ENCODE measurements around the gene HEXA. TPM values are rescaled to one million over a fixed set of nuclear protein-coding genes. Genes with fewer than 3 reads are reported as not detected.

HEXA gene
- total and polyA plus RNA-seq, 9 of the 15 experiments (the other 6 are each of a cell fraction or from before 2014, with no cell fraction given) = 22.2 to 136 (median 68.9) TPM

GRCh38 chr15:72306211-72306785 is 69.5 kb downstream of the HEXA start (continued):
- TF ChIP-seq HNRNPH1 (optimal IDR thresholded peaks at IDR 0.05; ENCODE audit: low read depth, low read length) = no peak
- no peak for TF ChIP-seq CHD7 (IDR thresholded peaks at IDR 0.05; ENCODE audit: low read depth, low read length)
- peak in 1 of 2 experiments; percentile 93; a peak in 3 of 4 replicates for TF ChIP-seq RCOR1 (IDR thresholded peaks at IDR 0.05; ENCODE audit: borderline replicate concordance in 1 of 2, low read depth in 2 of 2, low read length in 2 of 2)
- TF ChIP-seq CCNT2 (IDR thresholded peaks at IDR 0.05; ENCODE audit: borderline replicate concordance, extremely low read depth, insufficient read length, low read depth, low read length) = no peak
- TF ChIP-seq CCAR2 (IDR thresholded peaks at IDR 0.05; ENCODE audit: low read depth, low read length) = no peak
- no peak for TF ChIP-seq SP2 (IDR thresholded peaks at IDR 0.05; ENCODE audit: extremely low read depth, low read depth, low read length, poor library complexity, severe bottlenecking)
- TF ChIP-seq NR3C1 (CRISPR knock-in tag; IDR thresholded peaks at IDR 0.05) = no peak
- no peak for TF ChIP-seq FOXM1 (IDR thresholded peaks at IDR 0.05; ENCODE audit: low read depth)
- TF ChIP-seq FOXM1 (CRISPR knock-in tag; IDR thresholded peaks at IDR 0.05; ENCODE audit: low read depth) = no peak
- TF ChIP-seq RFX1 (IDR thresholded peaks at IDR 0.05) = peak; percentile 96
- TF ChIP-seq GABPB2 (CRISPR knock-in tag; conservative IDR thresholded peaks at IDR 0.05) = no peak
- TF ChIP-seq ZNF24 (IDR thresholded peaks at IDR 0.05) = no peak
- no peak for TF ChIP-seq HMG20B (CRISPR knock-in tag; IDR thresholded peaks at IDR 0.05)
- no peak for TF ChIP-seq PHF20 (IDR thresholded peaks at IDR 0.05; ENCODE audit: partially characterized antibody)
- TF ChIP-seq NFYB (IDR thresholded peaks at IDR 0.05; ENCODE audit: extremely low read depth, insufficient read length) = peak; percentile 33
- TF ChIP-seq MXI1 (IDR thresholded peaks at IDR 0.05; ENCODE audit: low read depth, low read length) = peak; percentile 94
- no peak for TF ChIP-seq ZNF561 (CRISPR knock-in tag; conservative IDR thresholded peaks at IDR 0.05)
- no peak for TF ChIP-seq ZNF830 (CRISPR knock-in tag; IDR thresholded peaks at IDR 0.05)
- no peak for TF ChIP-seq ZNF140 (CRISPR knock-in tag; IDR thresholded peaks at IDR 0.05)
- TF ChIP-seq XRCC4 (IDR thresholded peaks at IDR 0.05; ENCODE audit: extremely low read depth, insufficient read depth, insufficient read length) = no peak
